Heart left ventricle (tissue), 16 donors: Measurements from ENCODE around the gene BRSK2. TPM values are rescaled to one million over a fixed set of nuclear protein-coding genes. Genes with fewer than 3 reads are reported as not detected.

ENCODE experiments used
- ATAC-seq, 4 donors: fragments of 200-7000 bp; cut with Tn5 transposase; one replicate each; pipeline ENCODE4 v1.9.1; 2020 to 2022; ENCODE audit warnings: moderate library complexity in 4 of 4, mild to moderate bottlenecking in 3 of 4, moderate number of reproducible peaks in 1 of 4
- DNase-seq, 5 donors: peaks; one replicate each; pipeline ENCODE4 v3.0.0-alpha.2; 2020
- H3K27ac ChIP-seq, 12 donors: fragments of 200-600 bp; sonication (generic) in 4 of 12; one replicate each; pipeline versions ENCODE4 v1.5.0 to v1.8.0; 2016 to 2022; ENCODE audit warnings: mild to moderate bottlenecking in 2 of 12
- H3K27me3 ChIP-seq, 9 donors: fragments of 200-600 bp; sonication (generic) in 2 of 9; one replicate each; pipeline versions ENCODE4 v1.5.1 to v1.8.0; 2016 to 2022; ENCODE audit warnings: mild to moderate bottlenecking in 3 of 9
- H3K36me3 ChIP-seq, 9 donors: fragments of 200-600 bp; sonication (generic) in 2 of 9; one replicate each; pipeline versions ENCODE4 v1.5.0 to v1.8.0; 2018 to 2022; ENCODE audit warnings: mild to moderate bottlenecking in 2 of 9
- H3K4me1 ChIP-seq, 12 donors: fragments of 200-600 bp; sonication (generic) in 4 of 12; one replicate each; pipeline versions ENCODE4 v1.5.0 to v1.8.0; 2016 to 2022; ENCODE audit warnings: mild to moderate bottlenecking in 3 of 12
- H3K4me3 ChIP-seq, 12 donors: fragments of 200-600 bp; sonication (generic) in 4 of 12; one replicate each; pipeline versions ENCODE4 v1.5.0 to v1.8.0; 2017 to 2022; ENCODE audit warnings: mild to moderate bottlenecking in 9 of 12, moderate library complexity in 4 of 12
- H3K9me3 ChIP-seq, 12 donors: fragments of 200-600 bp; sonication (generic) in 4 of 12; one replicate each; pipeline versions ENCODE4 v1.5.0 to v1.8.0; 2016 to 2022; ENCODE audit warnings: mild to moderate bottlenecking in 1 of 12
- POLR2A ChIP-seq, 2 donors: fragments of 450-650 bp; IDR thresholded peaks; one replicate each; pipeline ENCODE4 v1.6.1; 2017; ENCODE audit warnings: antibody characterized with exemption in 2 of 2, mild to moderate bottlenecking in 2 of 2, moderate library complexity in 2 of 2
- WGBS, 4 donors: extraction: QIAGEN DNeasy Blood & Tissue Kit in 2 of 4; methylation state at CpG; one replicate each; pipeline versions ENCODE4 v1.1.5 to v1.1.7; 2013 to 2018; 5-methylcytosine and 5-hydroxymethylcytosine counted together
- intact Hi-C, 10 donors: fragments of 100-400 bp; cut with DNase I; formaldehyde crosslinking; loops; one replicate each; pipeline versions ENCODE4 v1.11.1 to v1.14.2; 2022
- polyA plus RNA-seq, 2 donors: library from polyadenylated mRNA; stranded (reverse); fragments of 200-250 nt; gene quantifications; one replicate each; pipeline ENCODE4 v1.2.3, GENCODE V29; 2013
- total RNA-seq, 9 donors: library from RNA; depleted of rRNA in 2 of 9; stranded (reverse); fragments of >200 nt in 2 of 9; fragmentation: NEBNext Ultra II Directional in 3 of 9; extraction: Animal tissue kit (Norgen Biotek cat#: 25700) in 3 of 9; gene quantifications; one replicate each; pipeline versions ENCODE4 v1.1.0 to v1.2.4, GENCODE V29; 2016 to 2023
- TF ChIP-seq, protein P1 (sequence below), 12 donors: fragments of 200-600 bp; sonication (generic) in 4 of 12; IDR thresholded peaks; one replicate each; pipeline versions ENCODE4 v1.5.0 to v1.8.0; 2018 to 2022; ENCODE audit warnings: antibody characterized with exemption in 12 of 12, mild to moderate bottlenecking in 5 of 12
- donor health status: ischemic (EF 13 %, LVEDD 7.1; RV severe dilation, severe dysfunction).
- donor health status: healthy with polysubstance abuse.
- donor health status: DM: no; HTN: yes; CAD: no.
- donor health status: DM: no; HTN: no; CAD: no.
- donor health status: ischemic (EF 25% LVEDD 6.9; RV normal size, moderate dysfunction).
- donor health status: ischemic (EF 25% LVEDD 5.7; RV mildly dilated, moderate dysfunction).
- donor health status: healthy.
- donor health status: DM: yes; HTN: yes; CAD: no.
- donor health status: ischemic (EF 35%, LVEDD 5.7; RV mildly dilated, moderate dysfunction).
- donor health status: nonischemic (EF 11% LVEDD 7.7; RV severe dilation, severe dysfunction).
- donor health status: DM: yes; HTN: yes; CAD: no.
- donor health status: PGD.
- donor health status: ischemic (EF 29% LVEDD 5.4; RV normal size, mild dysfunction).
- donor health status: nonischemic (EF 23%, LVEDD 6.1; RV moderate dilation, normal function).

Gene BRSK2
- total and polyA plus RNA-seq, 11 donors = 0.16 to 1.3 (median 0.61) TPM; not detected in 1

DNA sequence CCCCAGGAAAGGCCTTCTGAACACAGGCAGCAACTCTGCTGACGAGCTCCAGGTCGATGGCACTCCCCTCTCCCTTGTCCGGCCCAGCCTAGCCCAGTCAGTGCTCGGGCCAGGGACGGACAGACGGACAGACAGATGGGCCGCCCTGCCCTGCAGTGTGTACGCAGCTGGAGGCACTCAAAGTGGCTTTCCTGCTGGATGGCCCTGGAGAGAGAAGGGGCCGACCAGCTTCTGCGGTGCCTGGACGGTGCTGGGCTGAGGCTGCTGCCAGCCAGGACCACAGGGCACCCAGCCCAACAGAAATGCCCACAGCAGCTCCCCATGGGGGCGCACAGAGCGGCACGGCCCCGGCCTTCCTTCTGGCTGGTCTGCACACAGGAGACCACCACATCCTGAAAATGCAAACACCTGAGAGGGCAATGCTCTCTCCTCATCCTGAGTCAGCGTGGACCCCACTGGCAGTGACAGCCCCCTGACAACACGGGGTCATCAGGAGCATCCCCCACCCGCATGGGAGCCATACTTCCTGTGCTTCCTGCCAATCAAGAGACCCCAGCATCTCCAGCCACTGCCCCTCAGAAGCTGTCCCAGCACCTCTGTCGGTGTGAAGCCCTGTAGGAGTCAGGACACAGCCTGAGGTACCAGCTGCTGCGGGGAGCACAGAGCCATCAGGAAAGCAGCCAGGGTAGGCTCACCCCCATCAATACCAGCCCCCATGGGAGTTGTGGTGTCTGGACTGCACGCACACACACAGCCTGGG, 97.5 kb downstream of the BRSK2 start:
- H3K27ac ChIP-seq = peak overlapping the region in 2 of 12 donors; percentile 24 to 92
- DNase-seq (peak in 3 of 5 donors; percentile 22 to 52 (median 25)), ATAC-seq (no peak)
- intact Hi-C loops = no loop called here
- no peak for TF ChIP-seq POLR2A (IDR thresholded peaks at IDR 0.05)
- TF ChIP-seq, protein P1, sequence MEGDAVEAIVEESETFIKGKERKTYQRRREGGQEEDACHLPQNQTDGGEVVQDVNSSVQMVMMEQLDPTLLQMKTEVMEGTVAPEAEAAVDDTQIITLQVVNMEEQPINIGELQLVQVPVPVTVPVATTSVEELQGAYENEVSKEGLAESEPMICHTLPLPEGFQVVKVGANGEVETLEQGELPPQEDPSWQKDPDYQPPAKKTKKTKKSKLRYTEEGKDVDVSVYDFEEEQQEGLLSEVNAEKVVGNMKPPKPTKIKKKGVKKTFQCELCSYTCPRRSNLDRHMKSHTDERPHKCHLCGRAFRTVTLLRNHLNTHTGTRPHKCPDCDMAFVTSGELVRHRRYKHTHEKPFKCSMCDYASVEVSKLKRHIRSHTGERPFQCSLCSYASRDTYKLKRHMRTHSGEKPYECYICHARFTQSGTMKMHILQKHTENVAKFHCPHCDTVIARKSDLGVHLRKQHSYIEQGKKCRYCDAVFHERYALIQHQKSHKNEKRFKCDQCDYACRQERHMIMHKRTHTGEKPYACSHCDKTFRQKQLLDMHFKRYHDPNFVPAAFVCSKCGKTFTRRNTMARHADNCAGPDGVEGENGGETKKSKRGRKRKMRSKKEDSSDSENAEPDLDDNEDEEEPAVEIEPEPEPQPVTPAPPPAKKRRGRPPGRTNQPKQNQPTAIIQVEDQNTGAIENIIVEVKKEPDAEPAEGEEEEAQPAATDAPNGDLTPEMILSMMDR (IDR thresholded peaks at IDR 0.05) = no peak
- no peaks in the 10 kb centered on the region for H3K36me3 ChIP-seq
- 70 to 86% (median 83%) methylated on average over 2 to 21 of the region's 21 CpGs for WGBS, 4 donors
- no peak overlapping the region for H3K4me3 ChIP-seq
- H3K9me3 ChIP-seq = no peaks in the 10 kb centered on the region
- H3K27me3 ChIP-seq = no peaks in the 10 kb centered on the region
- H3K4me1 ChIP-seq = peaks cover 19 to 80% (median 61%) of the 10 kb centered on the region in 12 donors

- no peaks in the 10 kb centered on the region for H3K27me3 ChIP-seq
- peaks cover 15 to 75% (median 57%) of the 10 kb centered on the region in 12 donors for H3K4me1 ChIP-seq
- WGBS, 4 donors = 82 to 94% (median 87%) methylated on average over 10 to 23 of the region's 23 CpGs
- ATAC-seq (no peak), DNase-seq (peak in 2 of 5 donors; percentile 15 to 54)
- H3K36me3 ChIP-seq = no peaks in the 10 kb centered on the region
- intact Hi-C loops = no loop called here
- no peak overlapping the region for H3K4me3 ChIP-seq
- TF ChIP-seq POLR2A (IDR thresholded peaks at IDR 0.05) = no peak
- TF ChIP-seq, protein P1 (IDR thresholded peaks at IDR 0.05) = no peak
- peak overlapping the region in 1 of 12 donors; percentile 92 for H3K27ac ChIP-seq
- H3K9me3 ChIP-seq = no peaks in the 10 kb centered on the region
Measured at GRCh38 chr11:1487851-1488574, 98.3 kb downstream of the BRSK2 start.

- peak in 2 of 5 donors; percentile 22 to 38 for DNase-seq
- intact Hi-C loops = no loop called here
- Histone ChIP-seq H3K27ac (peak overlapping the region in 1 of 12 donors; percentile 92), H3K36me3 (no peaks in the 10 kb centered on the region), H3K4me3 (no peak overlapping the region), H3K27me3 (no peaks in the 10 kb centered on the region), H3K4me1 (peaks cover 12 to 71% (median 54%) of the 10 kb centered on the region in 12 donors), H3K9me3 (no peaks in the 10 kb centered on the region)
- WGBS, 4 donors = 84 to 93% (median 89%) methylated on average over 20 of the region's 20 CpGs
- TF ChIP-seq POLR2A (IDR thresholded peaks at IDR 0.05) = no peak
- TF ChIP-seq, protein P1 (IDR thresholded peaks at IDR 0.05) = no peak
- ATAC-seq = no peak
Measured at GRCh38 chr11:1488575-1489180, 98.9 kb downstream of the BRSK2 start.

DNA sequence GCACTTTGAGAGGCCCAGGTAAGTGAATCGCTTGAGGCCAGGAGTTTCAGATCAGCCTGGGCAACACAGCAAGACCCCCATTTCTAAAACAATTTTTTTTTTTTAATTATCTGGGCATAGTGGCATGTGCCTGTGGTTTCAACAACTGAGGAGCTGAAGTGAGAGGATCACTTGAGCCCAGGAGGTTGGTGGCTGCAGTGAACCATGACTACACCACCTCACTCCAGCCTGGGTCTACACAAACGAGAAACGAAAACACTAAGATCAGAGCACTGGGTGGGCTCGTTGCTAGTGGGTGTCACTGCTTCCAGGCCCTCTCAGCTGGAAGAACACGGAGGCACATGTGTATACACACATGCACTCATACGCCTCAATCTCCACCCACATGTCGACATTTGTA, 100.9 kb downstream of the BRSK2 start:
- TF ChIP-seq, protein P1 (IDR thresholded peaks at IDR 0.05) = no peak
- TF ChIP-seq POLR2A (IDR thresholded peaks at IDR 0.05) = no peak
- intact Hi-C loops = no loop called here
- Histone ChIP-seq H3K27me3 (no peaks in the 10 kb centered on the region), H3K36me3 (no peaks in the 10 kb centered on the region), H3K27ac (no peak overlapping the region), H3K4me3 (no peak overlapping the region), H3K9me3 (peaks cover 0 to 5% (median 0%) of the 10 kb centered on the region in 12 donors), H3K4me1 (peaks cover 8 to 54% (median 38%) of the 10 kb centered on the region in 12 donors)
- DNase-seq = peak in 1 of 5 donors; percentile 20
- ATAC-seq = no peak
- 80 to 83% (median 83%) methylated on average over 7 of the region's 7 CpGs for WGBS, 4 donors
